Muscle layer of colon (tissue), 2 donors: ENCODE results near the gene VAMP2.

ENCODE experiments used
- H3K27ac ChIP-seq: one replicate; pipeline ENCODE4 v1.7.0; 2013; ENCODE audit warnings: low read depth, mild to moderate bottlenecking, low read length, moderate library complexity
- H3K27me3 ChIP-seq, 2 donors: one replicate each; pipeline ENCODE4 v1.7.0; 2013; ENCODE audit warnings: low read length in 2 of 2, mild to moderate bottlenecking in 2 of 2; ENCODE audit not compliant: insufficient read depth in 2 of 2, control insufficient read depth in 1 of 2
- H3K36me3 ChIP-seq: one replicate; pipeline ENCODE4 v1.7.0; 2013; ENCODE audit warnings: mild to moderate bottlenecking, low read length; ENCODE audit not compliant: insufficient read depth
- H3K4me1 ChIP-seq: one replicate; pipeline ENCODE4 v1.7.0; 2013; ENCODE audit warnings: mild to moderate bottlenecking, low read length; ENCODE audit not compliant: insufficient read depth
- H3K4me3 ChIP-seq, 2 donors: one replicate each; pipeline ENCODE4 v1.7.0; 2013; ENCODE audit warnings: low read length in 2 of 2, low read depth in 1 of 2, mild to moderate bottlenecking in 1 of 2, moderate library complexity in 1 of 2
- H3K9ac ChIP-seq: one replicate; pipeline ENCODE4 v1.7.0; 2013; ENCODE audit warnings: low read length
- H3K9me3 ChIP-seq: one replicate; pipeline ENCODE4 v1.7.0; 2013; ENCODE audit warnings: mild to moderate bottlenecking, low read length
- donor health status: abdominal sarcoma.
- donor health status: Adenocarcinoma of cecum.

Gene VAMP2

DNA sequence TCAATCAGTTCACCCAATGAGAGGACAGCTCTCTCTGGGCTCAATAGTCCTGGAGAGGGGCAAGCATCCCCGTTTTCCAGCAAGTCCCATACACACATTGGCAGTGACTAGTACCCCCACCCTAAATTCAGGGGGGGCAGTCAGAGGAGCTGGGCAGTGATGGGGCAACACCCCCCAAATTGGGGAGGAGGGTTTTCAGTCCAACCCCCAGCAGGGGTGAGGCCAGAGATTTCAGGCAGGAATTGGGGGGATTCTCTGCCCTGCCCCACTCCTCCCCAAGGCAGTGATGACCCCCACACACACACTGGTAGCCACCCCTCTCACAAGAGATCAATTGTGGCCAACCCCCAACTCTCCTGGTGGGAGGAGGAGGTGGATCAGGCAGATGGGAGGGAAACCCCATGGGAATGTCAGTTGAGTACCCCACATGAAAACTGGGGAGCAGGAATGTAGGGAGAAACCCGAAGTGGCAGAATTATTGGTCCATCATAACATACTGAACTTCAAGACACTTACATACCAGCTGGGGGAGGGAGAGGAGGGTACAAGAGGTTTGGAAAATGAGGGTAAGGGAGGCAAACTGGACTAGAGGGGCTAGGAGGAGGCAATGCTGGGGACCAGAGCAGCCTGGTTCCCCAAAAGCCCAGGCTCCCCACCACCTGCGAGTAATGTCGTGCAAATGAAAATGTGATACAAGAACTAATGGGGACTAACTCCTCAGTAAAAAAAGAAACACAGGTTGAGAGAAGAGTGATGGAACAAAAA, 3.1 kb downstream of the VAMP2 start:
- no peaks in the 10 kb centered on the region for H3K9me3 ChIP-seq
- H3K4me3 ChIP-seq, result no peak overlapping the region
- H3K27ac ChIP-seq, result peak overlapping the region; percentile 3
- H3K9ac ChIP-seq, result no peak overlapping the region
- no peaks in the 10 kb centered on the region for H3K27me3 ChIP-seq
- peaks cover 47% of the 10 kb centered on the region for H3K4me1 ChIP-seq
- H3K36me3 ChIP-seq, result peaks cover 24% of the 10 kb centered on the region

DNA sequence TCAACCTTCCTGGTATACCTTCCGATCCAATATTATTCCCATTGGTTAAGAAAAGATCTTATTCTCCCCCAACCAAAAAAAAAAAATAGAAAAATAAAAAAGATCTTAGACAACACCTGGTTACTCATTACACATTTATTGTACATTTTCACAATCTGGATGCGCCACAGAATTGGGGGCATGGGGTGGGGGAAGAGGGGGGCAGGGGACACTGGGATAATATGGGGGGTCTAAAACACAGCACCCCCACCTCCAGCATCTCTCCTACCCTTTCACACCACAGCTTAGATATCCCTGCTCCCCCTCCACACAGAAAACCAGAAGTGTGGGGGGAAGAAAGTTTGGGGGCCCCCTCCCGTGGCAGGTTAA, 3.7 kb downstream of the VAMP2 start:
- Histone ChIP-seq H3K4me3 (no peak overlapping the region), H3K4me1 (peaks cover 41% of the 10 kb centered on the region), H3K27me3 (no peaks in the 10 kb centered on the region), H3K9ac (no peak overlapping the region), H3K36me3 (peaks cover 24% of the 10 kb centered on the region), H3K9me3 (no peaks in the 10 kb centered on the region), H3K27ac (no peak overlapping the region)

DNA sequence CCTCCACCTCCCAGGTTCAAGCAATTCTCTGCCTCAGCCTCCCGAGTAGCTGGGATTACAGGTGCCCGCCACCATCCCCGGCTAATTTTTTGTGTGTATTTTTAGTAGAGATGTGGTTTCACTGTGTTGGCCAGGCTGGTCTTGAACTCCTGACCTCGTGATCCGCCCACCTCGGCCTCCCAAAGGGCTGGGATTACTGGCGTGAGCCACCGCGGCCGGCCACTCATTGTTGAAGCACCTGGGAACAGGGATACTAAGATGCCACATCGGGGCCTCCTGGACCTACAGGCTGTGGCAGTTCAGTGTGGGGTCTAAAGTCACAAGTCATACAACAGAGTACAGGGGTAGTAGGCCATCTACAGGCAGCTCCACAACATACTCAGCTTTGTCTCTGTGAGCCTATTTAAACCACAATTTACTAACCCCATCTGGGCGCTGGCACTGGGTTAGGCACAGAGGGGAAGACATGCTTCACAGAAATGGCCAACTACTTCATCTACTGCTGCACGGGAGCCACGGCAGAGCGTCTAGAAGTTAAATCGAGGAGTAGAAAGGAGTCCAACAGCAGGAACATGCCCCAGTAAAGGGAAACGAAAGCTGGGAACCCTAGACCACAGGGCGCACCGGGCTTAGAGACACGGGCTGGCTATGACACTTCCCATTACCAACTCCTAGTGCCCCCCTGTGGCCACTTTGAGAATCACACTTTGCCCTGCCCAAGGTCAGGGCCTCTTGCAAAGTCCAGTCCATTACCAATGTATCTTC, 4.3 kb downstream of the VAMP2 start:
- Histone ChIP-seq H3K4me3 (peak overlapping the region in 1 of 2 donors; percentile 33), H3K27ac (peak overlapping the region; percentile 89), H3K9ac (no peak overlapping the region), H3K27me3 (no peaks in the 10 kb centered on the region), H3K36me3 (peaks cover 25% of the 10 kb centered on the region), H3K4me1 (peaks cover 41% of the 10 kb centered on the region), H3K9me3 (no peaks in the 10 kb centered on the region)

DNA sequence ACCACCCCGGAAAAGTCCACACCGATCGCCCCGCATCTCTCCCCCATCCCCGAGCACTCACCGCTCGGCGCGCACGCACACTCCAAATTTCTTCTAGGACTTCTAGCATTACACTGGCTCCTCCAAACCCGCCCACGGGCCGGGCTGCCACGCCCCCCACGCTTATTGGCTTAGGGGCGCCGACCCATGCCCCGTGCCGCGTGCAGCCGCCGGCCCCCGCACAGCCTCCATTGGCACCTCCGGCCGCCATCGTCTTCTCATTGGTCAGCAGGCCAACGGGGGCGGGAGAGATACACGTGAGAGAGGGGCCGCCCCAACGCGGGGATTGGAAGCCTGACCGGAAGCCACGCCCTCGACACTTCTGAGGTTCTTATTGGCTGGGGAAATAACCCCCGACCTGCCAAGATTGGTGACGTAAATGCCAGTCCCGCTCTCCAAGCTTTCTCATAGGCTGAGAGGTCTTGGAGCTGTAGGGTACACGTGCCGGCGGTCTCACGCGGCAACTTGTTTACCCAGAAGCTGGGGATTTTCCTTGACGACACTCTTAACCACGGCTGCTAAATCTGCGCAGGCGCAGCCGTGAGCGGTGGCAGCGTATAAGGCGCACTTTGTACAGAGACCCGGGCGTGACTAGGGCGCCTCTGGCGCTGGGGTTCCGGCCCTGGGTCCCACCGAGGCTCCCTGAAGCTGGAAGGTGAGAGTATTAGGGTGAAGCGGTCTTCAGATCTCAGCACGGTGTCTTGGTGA, 6.3 kb downstream of the VAMP2 start:
- Histone ChIP-seq H3K27me3 (no peaks in the 10 kb centered on the region), H3K4me3 (peak overlapping the region; percentile 81 to 100), H3K9me3 (no peaks in the 10 kb centered on the region), H3K9ac (peak overlapping the region; percentile 100), H3K36me3 (peaks cover 30% of the 10 kb centered on the region), H3K27ac (peak overlapping the region; percentile 99), H3K4me1 (peaks cover 44% of the 10 kb centered on the region)

DNA sequence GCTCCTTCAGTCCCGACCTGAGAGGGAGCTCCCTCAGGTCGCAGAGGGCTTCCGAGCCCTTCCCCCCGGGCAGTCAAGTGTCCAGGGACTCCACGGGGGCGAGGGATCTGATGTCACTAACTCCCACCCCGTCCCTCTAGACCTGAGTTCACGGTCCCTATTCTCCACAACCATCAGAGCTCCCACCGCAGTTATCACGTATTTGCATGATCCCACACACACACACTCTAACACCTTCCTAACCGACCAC, 6.8 kb downstream of the VAMP2 start:
- Histone ChIP-seq H3K9ac (peak overlapping the region; percentile 100), H3K27ac (peak overlapping the region; percentile 99), H3K9me3 (no peaks in the 10 kb centered on the region), H3K4me3 (peak overlapping the region; percentile 81 to 100), H3K36me3 (peaks cover 25% of the 10 kb centered on the region), H3K4me1 (peaks cover 40% of the 10 kb centered on the region), H3K27me3 (no peaks in the 10 kb centered on the region)

DNA sequence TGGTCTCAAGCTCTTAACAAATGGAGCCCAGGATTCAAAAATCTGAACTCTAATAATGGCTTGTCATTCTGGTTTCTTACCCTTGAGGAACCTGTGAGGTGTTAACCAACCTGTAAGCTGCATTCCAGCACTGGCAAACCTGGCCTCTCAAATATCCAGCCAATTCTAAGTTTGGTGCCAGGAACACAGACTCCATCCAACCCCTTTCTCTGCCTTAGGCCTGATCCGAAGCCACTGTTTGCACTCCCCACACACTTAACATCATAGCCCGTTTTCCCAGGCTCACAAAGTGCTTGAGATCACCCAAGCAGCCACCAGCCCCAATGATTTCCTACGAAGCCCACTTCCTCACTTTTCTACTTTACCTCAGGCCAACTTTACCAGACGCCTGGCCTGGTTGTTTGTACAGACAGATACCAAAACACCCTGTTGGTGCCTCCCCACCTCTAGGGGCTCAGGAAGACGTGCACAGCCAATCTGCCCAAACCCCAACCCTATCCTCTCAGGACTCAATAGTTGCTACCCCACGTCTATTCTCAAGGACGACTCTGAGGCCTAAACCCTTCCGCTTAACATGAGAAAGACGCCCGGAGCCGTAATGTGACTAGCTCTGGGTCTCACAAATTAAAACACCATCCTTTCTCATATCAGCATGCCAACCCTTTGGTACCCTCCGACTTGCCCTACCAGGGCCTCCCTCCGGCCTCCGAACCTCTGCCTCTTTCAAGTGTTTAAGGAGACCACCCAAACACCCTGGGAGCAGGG, 7.3 kb downstream of the VAMP2 start:
- Histone ChIP-seq H3K36me3 (peaks cover 26% of the 10 kb centered on the region), H3K4me1 (peaks cover 41% of the 10 kb centered on the region), H3K4me3 (peak overlapping the region; percentile 81 to 100), H3K27ac (peak overlapping the region; percentile 99), H3K9me3 (no peaks in the 10 kb centered on the region), H3K27me3 (no peaks in the 10 kb centered on the region), H3K9ac (peak overlapping the region; percentile 100)

DNA sequence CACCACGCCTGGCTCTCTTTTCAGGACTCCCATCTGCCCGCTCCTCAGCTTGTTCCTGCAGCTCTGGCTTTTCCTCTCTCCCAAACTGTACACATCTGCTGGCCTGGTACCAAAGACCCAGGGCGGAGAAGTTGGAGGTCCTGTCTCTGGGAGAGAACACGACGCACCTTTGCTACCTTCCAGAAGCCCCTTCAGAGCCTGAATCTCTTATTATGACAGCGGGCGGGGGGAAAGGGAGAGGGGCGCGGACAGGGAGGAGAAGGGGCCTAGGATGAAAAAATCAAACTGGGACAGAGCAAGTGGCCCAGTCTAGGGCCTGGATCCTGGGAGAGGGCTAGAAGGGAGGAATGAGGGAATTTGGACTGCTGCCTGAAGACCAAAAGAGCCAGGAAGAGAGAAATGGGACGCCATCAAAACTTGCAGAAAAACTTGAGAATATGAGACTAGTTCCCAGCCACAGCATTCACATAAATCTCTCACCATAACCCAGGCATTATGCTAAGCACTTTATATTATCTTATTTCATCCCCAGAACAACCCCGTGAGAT, 8.1 kb downstream of the VAMP2 start:
- H3K27me3 ChIP-seq, result no peaks in the 10 kb centered on the region
- H3K4me3 ChIP-seq, result peak overlapping the region; percentile 81 to 100
- peaks cover 48% of the 10 kb centered on the region for H3K4me1 ChIP-seq
- H3K36me3 ChIP-seq, result peaks cover 27% of the 10 kb centered on the region
- no peaks in the 10 kb centered on the region for H3K9me3 ChIP-seq
- peak overlapping the region; percentile 99 for H3K27ac ChIP-seq
- peak overlapping the region; percentile 100 for H3K9ac ChIP-seq

DNA sequence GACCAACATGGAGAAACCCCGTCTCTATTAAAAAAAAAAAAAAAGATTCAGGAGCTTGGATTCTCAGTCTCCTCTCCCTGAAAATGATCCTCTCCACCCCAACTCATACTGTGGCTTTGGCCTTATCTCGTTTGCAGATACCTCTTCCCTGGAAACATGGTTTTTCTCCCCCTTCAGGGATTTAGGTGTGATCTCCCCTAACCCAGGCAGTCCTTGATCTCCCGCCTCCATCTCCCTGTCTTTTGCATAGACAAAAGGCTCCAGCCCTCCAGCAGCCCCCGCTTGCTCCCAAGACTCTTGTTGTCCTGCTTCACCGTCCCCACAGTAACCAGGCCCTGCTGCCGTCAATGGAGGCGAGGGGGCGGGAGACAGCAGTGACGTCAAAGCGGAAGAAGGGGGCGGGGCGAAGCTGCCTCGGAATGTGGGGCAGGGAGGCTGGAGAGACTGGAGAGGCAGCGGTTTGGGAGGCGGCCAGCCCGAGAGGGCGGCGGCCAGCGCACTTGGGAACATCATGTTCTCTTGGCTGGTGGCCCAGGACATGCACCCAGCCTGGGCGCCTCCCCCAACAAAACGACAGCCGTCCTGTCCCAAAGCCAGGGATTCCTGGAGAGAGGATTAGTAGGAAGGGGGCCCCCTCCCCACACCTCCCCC, 8.7 kb downstream of the VAMP2 start:
- Histone ChIP-seq H3K27ac (peak overlapping the region; percentile 99), H3K9ac (peak overlapping the region; percentile 100), H3K27me3 (no peaks in the 10 kb centered on the region), H3K9me3 (no peaks in the 10 kb centered on the region), H3K4me3 (peak overlapping the region; percentile 81 to 100), H3K4me1 (peaks cover 47% of the 10 kb centered on the region), H3K36me3 (peaks cover 27% of the 10 kb centered on the region)

DNA sequence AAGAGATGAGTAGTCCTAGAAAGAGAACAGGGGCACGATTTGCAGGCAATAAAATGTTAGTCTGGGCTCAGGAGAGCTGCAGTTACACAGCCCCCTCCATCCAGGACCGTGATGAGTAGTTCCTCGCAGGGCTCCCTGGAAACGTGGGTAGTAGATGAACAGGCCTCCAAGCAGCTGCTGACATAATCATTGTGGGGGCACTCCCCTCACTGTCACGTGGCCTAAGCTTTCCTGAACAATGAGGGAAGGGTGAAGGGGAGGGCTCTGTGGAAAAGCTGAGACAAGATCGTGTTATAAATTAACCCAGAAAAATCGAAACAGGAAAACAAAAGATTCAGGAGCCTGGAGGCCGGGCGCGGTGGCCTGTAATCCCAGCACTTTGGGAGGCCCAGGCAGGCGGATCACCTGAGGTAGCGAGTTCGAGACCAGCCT, 9.2 kb downstream of the VAMP2 start:
- Histone ChIP-seq H3K27me3 (no peaks in the 10 kb centered on the region), H3K9ac (peak overlapping the region; percentile 92), H3K4me3 (peak overlapping the region; percentile 29 to 89), H3K9me3 (no peaks in the 10 kb centered on the region), H3K27ac (peak overlapping the region; percentile 98), H3K4me1 (peaks cover 46% of the 10 kb centered on the region), H3K36me3 (peaks cover 33% of the 10 kb centered on the region)

DNA sequence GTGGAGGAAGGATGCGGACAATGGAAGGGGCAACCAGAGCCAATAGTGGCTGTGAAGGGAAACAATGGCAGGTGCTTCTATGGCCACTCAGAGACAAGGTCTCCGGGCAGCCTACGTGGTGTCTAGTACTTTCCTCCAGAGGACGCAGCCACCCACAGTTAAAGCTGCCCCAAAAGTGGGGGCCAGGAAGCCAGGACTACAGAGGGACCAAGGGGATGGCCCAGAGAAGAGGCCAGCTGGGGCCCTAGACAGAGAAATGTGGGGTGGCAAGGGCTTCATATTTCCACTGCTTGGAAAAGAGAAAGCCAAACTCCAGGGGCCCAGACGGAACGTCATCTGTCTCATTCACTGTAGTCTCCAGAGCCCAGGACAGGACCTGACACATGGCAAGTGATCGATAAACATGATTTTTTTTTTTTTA, 9.7 kb downstream of the VAMP2 start:
- peak overlapping the region; percentile 92 for H3K9ac ChIP-seq
- peaks cover 41% of the 10 kb centered on the region for H3K4me1 ChIP-seq
- no peaks in the 10 kb centered on the region for H3K9me3 ChIP-seq
- H3K27ac ChIP-seq, result peak overlapping the region; percentile 98
- H3K36me3 ChIP-seq, result peaks cover 38% of the 10 kb centered on the region
- no peaks in the 10 kb centered on the region for H3K27me3 ChIP-seq
- peak overlapping the region; percentile 29 to 89 for H3K4me3 ChIP-seq
